ENCODE results near the gene POFUT2.

POFUT2 gene

DNA sequence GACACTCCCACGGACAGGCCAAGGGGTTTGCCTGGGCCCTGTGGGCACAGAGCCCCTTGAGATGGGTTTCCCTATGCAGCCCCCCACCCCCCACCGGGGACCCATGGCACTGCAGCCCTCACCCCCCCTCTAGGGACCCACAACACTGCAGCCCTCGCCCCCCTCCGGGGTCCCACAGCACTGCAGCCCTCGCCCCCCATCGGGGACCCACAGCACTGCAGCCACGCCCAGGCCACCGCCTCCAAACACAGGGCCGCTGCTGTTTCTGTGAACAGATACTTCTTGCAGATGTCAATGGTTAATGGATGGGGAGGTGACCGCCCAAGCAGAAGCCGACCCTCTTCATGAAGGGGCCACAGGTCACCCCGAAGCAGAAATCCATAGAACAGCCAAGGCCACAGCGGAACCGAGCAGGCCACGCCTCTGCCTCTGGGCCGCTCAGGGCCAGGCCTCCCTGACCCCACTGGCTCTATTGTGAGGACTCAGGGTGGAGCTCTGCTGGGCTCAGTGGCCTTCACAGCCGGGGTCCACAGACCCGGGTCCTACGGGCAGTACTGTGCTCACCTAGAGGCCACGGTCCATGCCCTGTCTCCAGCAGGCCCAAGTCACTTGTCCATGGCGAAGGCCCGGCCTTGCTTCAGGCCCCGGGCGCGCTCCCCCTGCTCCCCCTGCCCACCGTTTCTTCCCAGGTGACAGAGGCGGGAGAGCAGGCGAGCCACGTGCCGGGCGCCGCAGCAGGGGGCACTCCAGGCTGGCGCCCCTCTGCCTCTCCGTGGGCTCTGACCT lies 4.1 kb upstream of the POFUT2 start:
- TF ChIP-seq GATA2 (IDR thresholded peaks at IDR 0.05; ENCODE audit: low read depth, low read length): no peak
- no peak for TF ChIP-seq GATA3 (IDR thresholded peaks at IDR 0.05; ENCODE audit: low read depth, low read length)

DNA sequence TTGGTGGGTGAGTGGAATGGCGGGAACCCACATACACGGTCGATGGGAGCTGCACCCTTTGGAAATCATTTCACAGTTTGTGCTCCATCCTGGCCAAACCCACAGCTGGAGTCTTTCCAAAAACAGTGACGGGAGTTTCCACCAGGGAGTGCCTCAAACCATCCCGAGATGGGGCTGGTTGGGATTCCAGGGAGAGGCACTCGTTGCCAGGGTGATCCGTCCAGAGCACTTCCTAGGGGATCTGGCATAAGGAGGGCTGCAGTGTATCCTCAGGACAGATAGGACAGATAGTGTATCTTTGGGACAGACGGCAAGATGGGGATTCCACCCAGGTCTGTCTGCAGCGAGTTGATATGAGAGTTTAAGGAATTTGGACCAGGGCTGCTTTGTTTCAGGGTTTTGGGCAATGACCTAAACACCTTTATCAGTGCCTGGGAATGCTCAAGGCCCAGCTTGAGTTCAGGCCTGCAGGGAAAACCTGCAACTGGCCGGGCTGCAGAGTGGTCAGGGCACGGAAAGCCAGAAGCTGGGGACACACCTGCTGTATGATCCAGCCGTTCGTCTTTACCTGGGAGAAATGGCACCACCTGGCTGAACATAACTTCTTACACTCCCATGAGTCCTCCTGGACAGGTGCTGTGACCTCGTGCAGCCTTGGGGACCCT lies 3.4 kb upstream of the POFUT2 start:
- TF ChIP-seq GATA3 (IDR thresholded peaks at IDR 0.05; ENCODE audit: low read depth, low read length): no peak
- TF ChIP-seq GATA2 (IDR thresholded peaks at IDR 0.05; ENCODE audit: low read depth, low read length): no peak

DNA sequence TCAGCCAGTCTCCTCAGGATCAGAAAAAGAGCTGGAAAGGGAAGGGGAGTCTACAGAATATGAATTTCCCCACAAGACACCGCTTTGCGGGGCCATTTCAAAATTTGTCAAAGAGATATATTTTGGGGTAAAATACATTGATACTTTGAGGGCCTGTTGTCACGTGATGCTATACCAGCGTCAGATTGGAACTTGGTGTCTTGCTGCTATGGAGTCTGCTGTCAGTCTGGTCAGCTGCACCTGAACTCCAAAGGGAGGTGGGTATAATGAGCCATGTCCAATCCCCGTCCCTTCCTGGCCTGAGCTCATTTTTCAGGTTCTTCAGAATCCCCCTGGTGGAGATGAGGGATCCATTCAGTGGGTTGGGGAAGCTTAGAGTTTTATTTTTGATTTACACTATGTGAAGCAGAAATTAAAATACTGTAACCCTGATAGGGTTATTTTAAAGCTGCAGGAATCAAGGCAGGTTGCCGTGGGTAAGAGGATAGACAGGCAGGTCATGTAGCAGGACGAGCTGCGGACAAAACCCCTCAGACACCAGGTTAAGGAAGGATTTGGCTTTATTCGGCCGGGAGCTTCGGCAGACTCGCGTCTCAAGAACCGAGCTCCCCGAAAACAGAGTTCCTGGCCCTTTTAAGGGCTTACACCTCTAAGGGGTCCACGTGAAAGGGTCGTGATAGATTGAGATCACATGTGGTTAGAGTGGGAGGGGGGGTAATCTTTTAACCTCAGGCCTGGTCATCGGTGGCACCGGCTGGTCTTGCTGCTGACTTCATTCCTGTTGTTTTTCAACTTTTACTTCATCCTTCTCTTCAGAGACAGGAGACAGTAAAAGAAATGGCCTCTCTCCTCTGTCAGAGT lies 2.2 kb upstream of the POFUT2 start:
- no peak for TF ChIP-seq GATA2 (IDR thresholded peaks at IDR 0.05; ENCODE audit: low read depth, low read length)
- TF ChIP-seq GATA3 (IDR thresholded peaks at IDR 0.05; ENCODE audit: low read depth, low read length): no peak

DNA sequence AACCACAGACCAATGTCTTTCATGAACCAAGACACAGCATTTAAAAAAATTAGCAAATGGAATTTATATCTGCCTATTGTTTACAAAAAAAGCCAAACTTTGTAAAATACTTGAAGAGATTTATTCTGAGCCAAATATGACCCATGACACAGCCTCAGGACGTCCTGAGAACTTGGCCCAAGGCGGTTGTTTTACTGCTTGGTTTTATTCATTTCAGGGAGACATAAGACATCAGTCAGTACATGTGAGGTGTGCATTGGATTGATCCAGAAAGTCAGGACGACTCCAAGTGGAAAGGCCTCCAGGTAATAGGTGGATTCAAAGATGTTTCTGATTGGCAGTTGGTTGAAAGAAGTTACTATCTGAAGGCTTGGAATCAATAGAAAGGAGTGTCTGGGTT lies 1.4 kb upstream of the POFUT2 start:
- TF ChIP-seq GATA2 (IDR thresholded peaks at IDR 0.05; ENCODE audit: low read depth, low read length): no peak
- TF ChIP-seq GATA3 (IDR thresholded peaks at IDR 0.05; ENCODE audit: low read depth, low read length): no peak

DNA sequence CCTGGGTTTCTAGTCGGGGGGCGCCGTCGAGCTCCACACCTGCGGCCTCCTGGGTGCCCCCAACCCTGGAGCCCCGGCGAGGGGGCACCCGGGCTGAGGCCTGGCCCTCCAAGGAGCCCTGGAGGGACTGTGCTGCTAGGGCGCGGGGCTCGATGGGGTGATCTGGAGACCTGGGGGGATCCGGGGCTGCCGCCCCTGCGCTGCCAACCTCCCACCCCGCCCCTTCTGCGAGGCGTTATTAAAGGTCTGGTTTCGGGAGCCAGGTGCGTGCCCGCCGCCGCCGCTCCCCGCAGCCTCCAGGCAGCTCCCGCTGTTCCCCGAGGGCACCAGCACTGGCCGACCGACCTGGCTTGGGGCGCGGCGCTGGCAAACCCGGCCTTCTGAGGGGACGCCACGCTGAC lies 746 bp upstream of the POFUT2 start:
- TF ChIP-seq GATA3 (IDR thresholded peaks at IDR 0.05; ENCODE audit: low read depth, low read length) (no peak), GATA2 (IDR thresholded peaks at IDR 0.05; ENCODE audit: low read depth, low read length) (no peak)

DNA sequence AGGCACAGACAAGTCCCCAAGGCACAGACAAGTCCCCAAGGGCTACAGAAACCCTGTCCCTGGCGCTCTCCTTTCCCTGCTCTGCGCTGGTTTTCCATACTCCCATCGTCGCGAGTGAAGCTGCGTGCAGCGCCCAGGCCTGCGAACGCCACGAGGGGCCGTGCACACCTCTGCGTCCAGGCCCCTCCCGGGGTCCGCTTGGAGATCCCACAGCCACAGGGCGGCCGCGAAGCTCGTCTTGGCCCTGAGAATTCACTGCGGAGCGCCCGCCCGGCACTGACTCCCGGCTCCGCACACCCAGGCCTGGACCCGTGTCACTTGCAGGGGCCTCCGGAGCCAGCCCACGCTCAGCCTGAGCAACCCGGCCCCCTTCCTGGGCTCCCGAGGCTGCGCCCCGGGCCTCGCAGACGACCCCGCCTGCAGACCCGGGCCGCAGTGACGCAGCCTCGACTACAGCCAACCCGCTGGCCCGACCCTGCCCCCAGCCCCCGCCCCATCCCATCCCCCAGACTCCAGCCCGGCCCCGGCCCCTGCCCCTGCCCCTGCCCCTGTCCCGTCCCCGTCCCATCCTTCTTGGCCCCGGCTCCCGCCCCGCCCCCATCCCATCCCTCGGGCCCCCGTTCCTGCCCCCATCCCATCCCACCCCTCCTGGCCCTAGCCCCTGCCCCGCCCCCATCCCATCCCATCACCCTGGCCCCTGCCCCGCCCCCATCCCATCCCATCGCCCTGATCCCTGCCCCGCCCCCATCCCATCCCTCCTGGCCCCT lies 841 bp downstream of the POFUT2 start:
- TF ChIP-seq GATA3 (IDR thresholded peaks at IDR 0.05; ENCODE audit: low read depth, low read length) (no peak), GATA2 (IDR thresholded peaks at IDR 0.05; ENCODE audit: low read depth, low read length) (no peak)

DNA sequence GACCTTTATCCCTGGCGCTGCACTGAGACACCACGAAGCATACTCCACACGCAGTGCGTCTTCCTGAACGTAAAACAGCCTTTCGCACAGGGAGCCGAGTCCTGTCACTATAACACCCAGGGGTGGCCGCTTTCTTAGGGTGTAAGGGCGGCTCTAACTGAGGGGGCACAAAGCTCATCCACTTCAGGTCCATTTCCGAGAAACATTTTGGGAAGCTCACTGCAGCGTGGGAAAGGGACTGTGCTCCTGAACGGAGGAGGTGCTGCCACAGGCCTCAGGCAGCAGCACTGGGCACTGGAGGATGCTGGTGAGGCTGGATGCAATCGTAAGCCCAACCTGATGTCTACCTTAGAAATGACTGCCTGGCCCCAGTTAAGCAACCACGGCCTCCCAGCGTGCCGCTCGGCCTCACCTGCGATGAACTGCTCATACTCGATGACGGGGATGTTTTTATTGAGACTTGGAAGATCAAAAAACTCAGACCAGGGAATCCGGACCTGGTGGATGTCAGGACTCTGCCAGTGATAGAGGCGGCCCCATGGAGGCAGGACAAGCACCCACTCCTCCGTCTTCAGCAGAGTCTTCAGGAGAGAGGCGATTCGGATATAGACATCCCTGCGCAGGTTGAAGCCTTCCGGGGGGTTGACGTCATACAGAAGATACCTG lies 2.3 kb downstream of the POFUT2 start:
- TF ChIP-seq GATA3 (IDR thresholded peaks at IDR 0.05; ENCODE audit: low read depth, low read length): no peak
- TF ChIP-seq GATA2 (IDR thresholded peaks at IDR 0.05; ENCODE audit: low read depth, low read length): no peak

DNA sequence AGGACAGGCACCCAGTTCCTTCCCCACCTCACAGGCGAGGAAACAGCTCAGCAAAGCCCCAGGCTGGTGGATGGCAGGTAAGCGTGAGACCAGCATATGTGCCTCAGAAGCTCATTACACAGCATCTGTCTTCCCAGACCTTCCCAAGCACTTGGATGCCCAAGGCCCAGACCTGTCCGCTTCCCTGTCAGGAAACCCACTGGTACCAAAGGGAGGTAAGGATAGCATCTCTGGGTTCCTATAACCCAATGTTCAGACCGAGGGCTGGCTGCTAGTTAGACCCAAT lies 3.3 kb downstream of the POFUT2 start:
- TF ChIP-seq GATA3 (IDR thresholded peaks at IDR 0.05; ENCODE audit: low read depth, low read length) (no peak), GATA2 (IDR thresholded peaks at IDR 0.05; ENCODE audit: low read depth, low read length) (no peak)

DNA sequence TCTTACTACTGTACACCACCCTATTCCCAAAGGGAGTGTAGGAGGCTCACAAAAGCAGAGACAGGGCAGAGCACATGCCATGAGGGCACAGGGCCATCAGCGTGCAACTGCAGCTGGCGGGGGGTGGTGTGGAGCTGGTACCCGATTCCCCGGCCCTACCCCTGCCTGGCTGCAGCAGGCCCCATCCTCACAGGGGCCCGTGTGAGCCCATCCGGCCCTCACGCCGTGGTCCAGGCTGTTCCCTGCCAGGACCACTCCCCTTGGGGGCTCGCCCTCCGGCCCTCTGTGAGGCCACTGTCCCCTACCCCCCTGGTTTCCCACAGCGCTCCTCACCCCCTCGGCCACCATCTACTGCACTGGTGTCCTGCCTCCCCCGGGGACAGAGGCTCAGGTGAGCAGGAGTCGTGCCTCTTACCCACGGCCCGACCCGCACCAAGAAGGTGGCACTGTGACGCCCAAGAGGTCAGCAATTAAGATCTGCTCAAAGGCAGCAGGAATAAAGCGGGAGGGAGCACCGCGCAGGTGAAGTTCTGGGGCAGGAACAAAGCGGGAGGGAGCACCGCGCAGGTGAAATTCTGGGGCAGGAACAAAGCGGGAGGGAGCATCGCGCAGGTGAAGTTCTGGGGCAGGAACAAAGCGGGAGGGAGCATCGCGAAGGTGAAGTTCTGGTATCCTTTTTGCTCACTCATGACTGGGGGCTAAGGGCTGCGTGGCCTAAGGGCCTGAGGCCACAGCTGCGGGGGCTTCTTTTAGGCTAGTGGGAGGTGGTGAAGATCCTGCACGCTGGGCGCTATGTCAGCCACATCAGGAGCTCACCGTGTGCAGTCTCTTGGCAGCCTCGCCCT lies 3.9 kb downstream of the POFUT2 start:
- TF ChIP-seq GATA3 (IDR thresholded peaks at IDR 0.05; ENCODE audit: low read depth, low read length) (no peak), GATA2 (IDR thresholded peaks at IDR 0.05; ENCODE audit: low read depth, low read length) (no peak)

DNA sequence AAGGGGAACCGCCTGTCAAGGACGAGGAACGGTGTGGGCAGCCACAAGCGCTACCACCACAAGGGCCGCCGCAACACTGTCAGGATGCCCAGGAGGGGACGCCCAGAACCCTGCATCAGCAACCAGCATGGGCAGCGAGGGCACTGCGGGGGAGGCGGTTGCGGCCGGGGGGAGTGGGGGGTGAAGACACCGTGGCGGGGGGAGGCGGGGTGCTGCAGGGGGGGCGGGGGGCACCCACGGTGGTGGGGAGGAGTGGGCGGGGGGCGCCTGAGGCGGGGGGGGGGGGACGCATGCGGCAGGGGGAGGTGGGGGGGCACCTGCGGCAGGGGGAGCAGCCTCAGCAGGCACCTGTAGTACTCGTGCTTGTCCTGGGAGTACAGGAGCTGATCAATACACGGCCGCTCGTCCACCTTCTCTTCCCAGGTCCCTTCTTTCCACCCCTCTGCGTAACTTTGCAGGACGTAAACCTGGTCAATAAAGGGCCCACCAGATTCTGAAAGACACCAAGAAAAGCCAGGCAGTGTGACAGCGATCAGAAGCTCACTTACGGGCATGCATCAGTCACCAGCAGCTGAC lies 4.6 kb downstream of the POFUT2 start:
- TF ChIP-seq GATA2 (IDR thresholded peaks at IDR 0.05; ENCODE audit: low read depth, low read length) (no peak), GATA3 (IDR thresholded peaks at IDR 0.05; ENCODE audit: low read depth, low read length) (no peak)

DNA sequence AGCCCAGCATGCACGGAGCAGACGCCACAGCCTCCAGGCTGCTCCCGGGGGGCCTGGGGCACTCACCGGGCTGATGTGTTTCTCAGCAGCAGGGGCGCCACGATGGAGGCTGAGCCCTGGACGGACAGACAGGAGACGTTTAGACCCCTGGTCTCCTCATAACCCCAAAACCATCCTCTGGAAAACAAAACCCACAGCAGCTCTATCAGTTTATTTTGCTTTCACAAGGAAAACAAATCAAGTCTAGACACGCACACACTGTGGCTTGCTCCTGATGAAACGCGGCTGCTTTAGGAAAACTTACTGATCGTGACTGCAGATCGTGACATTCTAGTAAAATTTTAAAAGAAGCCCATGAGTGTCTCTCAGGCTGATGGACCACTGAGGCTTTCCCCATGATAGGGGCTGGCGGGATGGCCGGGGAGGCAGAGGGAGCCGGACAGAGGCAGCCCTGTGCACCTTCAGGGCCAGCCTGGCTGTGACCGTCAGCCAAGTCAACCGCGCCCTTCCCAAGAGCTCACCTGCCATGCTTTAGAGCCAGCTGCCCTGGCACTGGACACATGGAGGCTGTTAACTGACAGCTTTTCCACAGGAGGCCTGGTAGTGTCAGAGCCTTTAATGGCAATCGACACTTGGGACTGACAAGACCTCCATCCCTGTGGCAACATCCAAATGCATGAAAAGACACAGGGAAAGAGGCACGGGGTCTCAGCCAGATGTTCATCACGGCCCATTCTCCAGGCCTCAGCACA lies 5.2 kb downstream of the POFUT2 start:
- TF ChIP-seq GATA3 (IDR thresholded peaks at IDR 0.05; ENCODE audit: low read depth, low read length): no peak
- no peak for TF ChIP-seq GATA2 (IDR thresholded peaks at IDR 0.05; ENCODE audit: low read depth, low read length)
